Epidermal melanocyte (primary cell): ENCODE data around the gene ADRA1B.
"Not testable (repeated sequence)": the region's sequence is repeated elsewhere in the genome, so short reads cannot be mapped to it uniquely, and the experiment has no call there.

Source experiments
- DNase-seq: peaks from one replicate; pipeline ENCODE4 v3.0.0; 2011; ENCODE audit warnings: low spot score; ENCODE audit not compliant: insufficient read length

ADRA1B gene

GRCh38 chr5:160014197-160014596 is 97.9 kb downstream of the ADRA1B start:
- DNase-seq, result not testable (repeated sequence)

GRCh38 chr5:160018945-160019625 is 102.8 kb downstream of the ADRA1B start:
- no peak for DNase-seq

- no peak for DNase-seq
Observed at GRCh38 chr5:160020266-160020770, 104.0 kb downstream of the ADRA1B start.

GRCh38 chr5:160020964-160021363 is 104.7 kb downstream of the ADRA1B start:
- DNase-seq, result no peak

- DNase-seq, result peak; percentile 33
Observed at GRCh38 chr5:160021831-160022446, 105.7 kb downstream of the ADRA1B start.
